Ramos (cell line): Measurements from ENCODE around the gene MT1A.
"Not testable (repeated sequence)": the region's sequence is repeated elsewhere in the genome, so short reads cannot be mapped to it uniquely, and the experiment has no call there.

Experiments used
- in situ Hi-C: fragments of 300-500 bp; cut with MboI; formaldehyde crosslinking; loops from one replicate; pipeline ENCODE4 v1.14.3; 2022; ENCODE audit warnings: low sequenced_read_pairs; ENCODE audit not compliant: unreplicated experiment

MT1A gene

GRCh38 chr16:56673921-56674320 lies 35.5 kb downstream of the MT1A start:
- in situ Hi-C loops = no loop called here

- in situ Hi-C loops = not testable (repeated sequence)
Observed at GRCh38 chr16:56674570-56674969, 36.1 kb downstream of the MT1A start.

- in situ Hi-C loops = no loop called here
Observed at GRCh38 chr16:56675685-56676210, 37.3 kb downstream of the MT1A start.

GRCh38 chr16:56677474-56677873 lies 39.0 kb downstream of the MT1A start:
- in situ Hi-C loops = no loop called here

- in situ Hi-C loops = no loop called here
Observed at GRCh38 chr16:56679078-56679730, 40.7 kb downstream of the MT1A start.

- in situ Hi-C loops = no loop called here
Observed at GRCh38 chr16:56679818-56680217, 41.4 kb downstream of the MT1A start.

- in situ Hi-C loops = no loop called here
Observed at GRCh38 chr16:56681939-56682702, 43.7 kb downstream of the MT1A start, which contains the start of gene MT1X. Gene MT1X, plus strand, starts transcription at chr16:56682470. Its CDS starts 71 bp downstream, at chr16:56682541.

- in situ Hi-C loops = no loop called here
Observed at GRCh38 chr16:56682703-56683397, 44.4 kb downstream of the MT1A start.

- in situ Hi-C loops = no loop called here
Observed at GRCh38 chr16:56683424-56684172, 45.1 kb downstream of the MT1A start.

GRCh38 chr16:56684256-56684925 lies 45.9 kb downstream of the MT1A start:
- in situ Hi-C loops = no loop called here

GRCh38 chr16:56684926-56685590 lies 46.6 kb downstream of the MT1A start:
- in situ Hi-C loops = no loop called here

- in situ Hi-C loops = no loop called here
Observed at GRCh38 chr16:56686758-56687157, 48.3 kb downstream of the MT1A start.

GRCh38 chr16:56688762-56689161 lies 50.3 kb downstream of the MT1A start:
- in situ Hi-C loops = no loop called here

GRCh38 chr16:56689171-56689570 lies 50.7 kb downstream of the MT1A start:
- in situ Hi-C loops = no loop called here
